Keratinocyte (primary cell): ENCODE data around the gene FAM72C. TPM values are rescaled to one million over a fixed set of nuclear protein-coding genes. Genes with fewer than 3 reads are reported as not detected.
"Not testable (repeated sequence)": the region's sequence is repeated elsewhere in the genome, so short reads cannot be mapped to it uniquely, and the experiment has no call there.

Experiments used
- DNase-seq: peaks from one replicate; pipeline ENCODE4 v3.0.0-alpha.2; 2011; ENCODE audit warnings: low read depth, missing footprints, low spot score
- FAIRE-seq: peaks from 2 replicates; lab custom pipeline; 2011; peaks lifted over from hg19 to GRCh38; lab: Jason Lieb, UNC
- H2AFZ ChIP-seq: 2 replicates; pipeline ENCODE4 v1.6.0; 2012; ENCODE audit warnings: low read length, control low read depth, inconsistent platforms; ENCODE audit not compliant: control insufficient read depth
- H3K27ac ChIP-seq: 2 replicates; pipeline ENCODE4 v1.5.1; 2011; ENCODE audit warnings: low read length; ENCODE audit not compliant: control insufficient read depth, insufficient read depth
- H3K27me3 ChIP-seq: 3 replicates; pipeline ENCODE4 v1.6.0; 2011; ENCODE audit warnings: low read length; ENCODE audit not compliant: control insufficient read depth, insufficient read depth; ENCODE audit errors: extremely low read depth
- H3K36me3 ChIP-seq, 2 experiments: 2 replicates in 1 of 2; 3 replicates in 1 of 2; pipeline ENCODE4 v1.5.1; 2011; ENCODE audit warnings: low read length in 2 of 2, mild to moderate bottlenecking in 1 of 2; ENCODE audit not compliant: control insufficient read depth in 2 of 2, insufficient read depth in 2 of 2; ENCODE audit errors: extremely low read depth in 1 of 2
- H3K4me1 ChIP-seq: 3 replicates; pipeline ENCODE4 v1.5.1; 2011; ENCODE audit warnings: low read length; ENCODE audit not compliant: control insufficient read depth, insufficient read depth; ENCODE audit errors: extremely low read depth
- H3K4me2 ChIP-seq: 3 replicates; pipeline ENCODE4 v1.6.0; 2011; ENCODE audit warnings: low read depth, low read length; ENCODE audit not compliant: control insufficient read depth, insufficient read depth; ENCODE audit errors: extremely low read depth
- H3K4me3 ChIP-seq, 3 experiments: fragments of 200-600 bp in 1 of 3; sonication (generic) in 1 of 3; 2 replicates in 2 of 3; 3 replicates in 1 of 3; pipeline ENCODE4 v1.5.1; 2011 to 2016; ENCODE audit warnings: low read length in 3 of 3, mild to moderate bottlenecking in 3 of 3, control low read depth in 2 of 3, inconsistent platforms in 1 of 3, low read depth in 1 of 3, mixed read lengths in 1 of 3, mixed run types in 1 of 3, moderate library complexity in 1 of 3; ENCODE audit not compliant: control insufficient read depth in 2 of 3, insufficient read depth in 2 of 3; ENCODE audit errors: extremely low read depth in 1 of 3
- H3K79me2 ChIP-seq: 2 replicates; pipeline ENCODE4 v1.6.0; 2012; ENCODE audit warnings: low read length; ENCODE audit not compliant: control insufficient read depth, insufficient read depth
- H3K9ac ChIP-seq: 3 replicates; pipeline ENCODE4 v1.6.0; 2011; ENCODE audit warnings: low read length; ENCODE audit not compliant: control insufficient read depth, insufficient read depth; ENCODE audit errors: extremely low read depth
- H3K9me1 ChIP-seq: 3 replicates; pipeline ENCODE4 v1.6.0; 2011; ENCODE audit warnings: low read length; ENCODE audit not compliant: control insufficient read depth, insufficient read depth; ENCODE audit errors: extremely low read depth
- H3K9me3 ChIP-seq: 2 replicates; pipeline ENCODE4 v1.5.1; 2012; ENCODE audit warnings: low read depth, low read length; ENCODE audit not compliant: control insufficient read depth
- H4K20me1 ChIP-seq: 3 replicates; pipeline ENCODE4 v1.6.0; 2011; ENCODE audit warnings: low read length; ENCODE audit not compliant: control insufficient read depth, insufficient read depth; ENCODE audit errors: extremely low read depth
- dilution Hi-C: fragments of 300-500 bp; cut with MboI; formaldehyde crosslinking; loops from one replicate; pipeline ENCODE4 v1.7.0; 2020; ENCODE audit warnings: low sequenced_read_pairs; ENCODE audit not compliant: extremely low pct_ligation_motif_present
- polyA plus RNA-seq, 5 experiments: library from polyadenylated mRNA; depleted of rRNA in 3 of 5; stranded (reverse) in 3 of 5; stranded (forward) in 1 of 5; unstranded in 1 of 5; fragments of >200 nt; gene quantifications; 1 replicate in 1 of 5; 2 replicates in 3 of 5; 3 replicates in 1 of 5; pipeline versions ENCODE4 v1.2.1 to v1.2.3, GENCODE V29; 2011 to 2012; ENCODE audit warnings: missing spikeins in 2 of 5, low read depth in 1 of 5, low replicate concordance in 1 of 5

FAM72C gene
- polyA plus RNA-seq, 1 donor (not counting 4 experiments of a cell fraction or from before 2014, with no cell fraction given), result 3.4 TPM

- H4K20me1 ChIP-seq, dilution Hi-C loops, H3K4me3 ChIP-seq, H3K27ac ChIP-seq, H3K9ac ChIP-seq, H3K9me3 ChIP-seq, H3K79me2 ChIP-seq, H3K27me3 ChIP-seq, DNase-seq, H3K36me3 ChIP-seq, H3K9me1 ChIP-seq, H3K4me2 ChIP-seq, FAIRE-seq, H3K4me1 ChIP-seq, H2AFZ ChIP-seq: not testable (repeated sequence)
Observed at GRCh38 chr1:143993301-143993907, 21.6 kb upstream of the FAM72C start.

GRCh38 chr1:143990699-143991098 lies 18.9 kb upstream of the FAM72C start:
- H3K27ac ChIP-seq, H3K9ac ChIP-seq, H3K4me2 ChIP-seq, H3K79me2 ChIP-seq, H4K20me1 ChIP-seq, H3K4me3 ChIP-seq, DNase-seq, H3K9me1 ChIP-seq, dilution Hi-C loops, H3K9me3 ChIP-seq, H2AFZ ChIP-seq, H3K4me1 ChIP-seq, H3K36me3 ChIP-seq, H3K27me3 ChIP-seq, FAIRE-seq: not testable (repeated sequence)

GRCh38 chr1:143989719-143990118 lies 17.9 kb upstream of the FAM72C start:
- H3K4me2 ChIP-seq, H3K4me1 ChIP-seq, H3K27me3 ChIP-seq, H3K9me1 ChIP-seq, H3K9me3 ChIP-seq, dilution Hi-C loops, H4K20me1 ChIP-seq, H3K27ac ChIP-seq, FAIRE-seq, H3K9ac ChIP-seq, DNase-seq, H3K36me3 ChIP-seq, H3K4me3 ChIP-seq, H3K79me2 ChIP-seq, H2AFZ ChIP-seq: not testable (repeated sequence)

- H4K20me1 ChIP-seq, H3K36me3 ChIP-seq, dilution Hi-C loops, DNase-seq, H3K4me2 ChIP-seq, H3K79me2 ChIP-seq, H3K9me3 ChIP-seq, FAIRE-seq, H3K4me3 ChIP-seq, H3K27ac ChIP-seq, H3K9ac ChIP-seq, H3K27me3 ChIP-seq, H2AFZ ChIP-seq, H3K9me1 ChIP-seq, H3K4me1 ChIP-seq: not testable (repeated sequence)
Observed at GRCh38 chr1:143989427-143989712, 17.6 kb upstream of the FAM72C start.

GRCh38 chr1:143988602-143989426 lies 17.0 kb upstream of the FAM72C start:
- H2AFZ ChIP-seq, H3K4me1 ChIP-seq, H3K36me3 ChIP-seq, H3K27ac ChIP-seq, H3K9me1 ChIP-seq, H3K9me3 ChIP-seq, H4K20me1 ChIP-seq, H3K4me3 ChIP-seq, FAIRE-seq, dilution Hi-C loops, H3K79me2 ChIP-seq, H3K27me3 ChIP-seq, H3K4me2 ChIP-seq, H3K9ac ChIP-seq, DNase-seq: not testable (repeated sequence)
